Muscle of arm (tissue), 12 donors: ENCODE data around the gene FAAP20. TPM values are rescaled to one million over a fixed set of nuclear protein-coding genes. Genes with fewer than 3 reads are reported as not detected.
A peak's percentile ranks its signal among the peaks of the same experiment; 100 is the strongest.

Experiments
- DNase-seq: peaks from one replicate; pipeline ENCODE4 v3.0.0-alpha.2; 2013
- polyA plus RNA-seq, 12 donors: library from polyadenylated mRNA; unstranded; fragments of 120-200 nt; gene quantifications; one replicate each; pipeline ENCODE4 v1.2.1, GENCODE V29; 2013; ENCODE audit not compliant: insufficient read length in 12 of 12

FAAP20 gene
- polyA plus RNA-seq, 12 donors: 21.5 to 81.7 (median 26.8) TPM; not detected in 1

GRCh38 chr1:2213576-2214505 is 19.3 kb upstream of the FAAP20 start:
- peak; percentile 94 for DNase-seq

GRCh38 chr1:2212532-2213491 is 18.2 kb upstream of the FAAP20 start:
- peak; percentile 95 for DNase-seq

GRCh38 chr1:2212274-2212531 is 17.6 kb upstream of the FAAP20 start:
- DNase-seq: no peak

- no peak for DNase-seq
These were observed 16.2 kb upstream of the FAAP20 start for GRCh38 chr1:2210786-2211185.

GRCh38 chr1:2210084-2210653 is 15.6 kb upstream of the FAAP20 start:
- no peak for DNase-seq

GRCh38 chr1:2209400-2210083 is 15.0 kb upstream of the FAAP20 start:
- no peak for DNase-seq

GRCh38 chr1:2208309-2209239 is 14.0 kb upstream of the FAAP20 start:
- no peak for DNase-seq

- no peak for DNase-seq
These were observed 12.4 kb upstream of the FAAP20 start for GRCh38 chr1:2206813-2207487.

- DNase-seq: peak; percentile 89
These were observed 10.8 kb upstream of the FAAP20 start for GRCh38 chr1:2205191-2205952.

GRCh38 chr1:2204415-2205190 is 10.0 kb upstream of the FAAP20 start:
- peak; percentile 82 for DNase-seq

- no peak for DNase-seq
These were observed 9.3 kb upstream of the FAAP20 start for GRCh38 chr1:2203671-2204414.

GRCh38 chr1:2202843-2203601 is 8.4 kb upstream of the FAAP20 start:
- no peak for DNase-seq

- no peak for DNase-seq
These were observed 7.5 kb upstream of the FAAP20 start for GRCh38 chr1:2202008-2202575.

GRCh38 chr1:2201062-2201461 is 6.5 kb upstream of the FAAP20 start:
- DNase-seq: no peak

GRCh38 chr1:2200308-2200943 is 5.9 kb upstream of the FAAP20 start:
- no peak for DNase-seq
